Smooth muscle cell (in vitro differentiated cells): ENCODE data around the gene UBL4B. TPM values are rescaled to one million over a fixed set of nuclear protein-coding genes. Genes with fewer than 3 reads are reported as not detected.

ENCODE experiments used
- DNase-seq: peaks from one replicate; lab custom pipeline; 2025; ENCODE audit not compliant: unreplicated experiment; lab: John Stamatoyannopoulos, UW
- H2AFZ ChIP-seq: fragments of 200-600 bp; sonication (generic); 2 replicates; pipeline ENCODE4 v1.6.0; 2016; ENCODE audit warnings: antibody characterized with exemption, low read depth, mild to moderate bottlenecking
- H3F3A ChIP-seq: fragments of 200-600 bp; sonication (generic); 2 replicates; pipeline ENCODE4 v1.6.0; 2017; ENCODE audit warnings: antibody characterized with exemption, low read depth
- H3K27ac ChIP-seq: fragments of 200-600 bp; sonication (generic); 2 replicates; pipeline ENCODE4 v1.5.1; 2016; ENCODE audit warnings: low read depth, mild to moderate bottlenecking
- H3K27me3 ChIP-seq: fragments of 200-600 bp; sonication (generic); 2 replicates; pipeline ENCODE4 v1.6.1; 2016; ENCODE audit warnings: low read depth, mild to moderate bottlenecking
- H3K36me3 ChIP-seq: fragments of 200-600 bp; sonication (generic); 2 replicates; pipeline ENCODE4 v1.5.1; 2016; ENCODE audit warnings: low read depth
- H3K4me1 ChIP-seq: fragments of 200-600 bp; sonication (generic); 2 replicates; pipeline ENCODE4 v1.5.1; 2016; ENCODE audit warnings: low read depth
- H3K4me2 ChIP-seq: fragments of 200-600 bp; sonication (generic); 2 replicates; pipeline ENCODE4 v1.6.0; 2016; ENCODE audit warnings: mild to moderate bottlenecking
- H3K4me3 ChIP-seq: fragments of 200-600 bp; sonication (generic); 2 replicates; pipeline ENCODE4 v1.5.1; 2016; ENCODE audit warnings: mild to moderate bottlenecking
- H3K79me2 ChIP-seq: fragments of 200-600 bp; sonication (generic); 2 replicates; pipeline ENCODE4 v1.6.0; 2016; ENCODE audit warnings: low read depth, mild to moderate bottlenecking
- H3K9ac ChIP-seq: fragments of 200-600 bp; sonication (generic); 2 replicates; pipeline ENCODE4 v1.6.0; 2016; ENCODE audit warnings: low read depth
- H3K9me3 ChIP-seq: fragments of 200-600 bp; sonication (generic); replicated peaks from 2 replicates; pipeline ENCODE4 v1.5.1; 2016; ENCODE audit warnings: low read depth
- H4K20me1 ChIP-seq: fragments of 200-600 bp; sonication (generic); 2 replicates; pipeline ENCODE4 v1.6.0; 2016; ENCODE audit warnings: low read depth
- CTCF ChIP-seq: fragments of 200-600 bp; sonication (generic); IDR thresholded peaks from 2 replicates; pipeline ENCODE4 v1.5.1; 2017; ENCODE audit warnings: borderline replicate concordance, mild to moderate bottlenecking, antibody characterized with exemption; ENCODE audit not compliant: insufficient read depth, poor library complexity, severe bottlenecking
- WGBS: methylation state at CpG from one replicate; pipeline ENCODE4 v1.1.7; 2016; ENCODE audit warnings: low lambda C conversion rate; 5-methylcytosine and 5-hydroxymethylcytosine counted together
- polyA plus RNA-seq: library from polyadenylated mRNA; unstranded; fragments of >200 nt; fragmentation: Nextera tagmentation; extraction: Ambion mirVana; gene quantifications from 2 replicates; pipeline ENCODE4 v1.2.1, GENCODE V29; 2016
- total RNA-seq: library from RNA; depleted of rRNA; stranded (reverse); fragments of >200 nt; gene quantifications from 2 replicates; pipeline ENCODE4 v1.2.3, GENCODE V29; 2014

Gene UBL4B
- total and polyA plus RNA-seq, 2 experiments from 2014 or later: not detected

- Histone ChIP-seq H3K27me3 (peaks cover 56% of the 10 kb centered on the region), H3K4me3 (no peak overlapping the region), H3K79me2 (no peaks in the 10 kb centered on the region), H3K9ac (no peak overlapping the region), H4K20me1 (no peaks in the 10 kb centered on the region), H3K9me3 (no peaks in the 10 kb centered on the region), H3K4me1 (peaks cover 13% of the 10 kb centered on the region), H3F3A (no peaks in the 10 kb centered on the region), H2AFZ (no peak overlapping the region), H3K27ac (no peak overlapping the region), H3K36me3 (no peaks in the 10 kb centered on the region), H3K4me2 (no peak overlapping the region)
- no peak for DNase-seq
- no peak for TF ChIP-seq CTCF
Measured at GRCh38 chr1:110132682-110133081, 20.4 kb downstream of the UBL4B start.

- Histone ChIP-seq H3K9ac (no peak overlapping the region), H3K4me1 (peaks cover 13% of the 10 kb centered on the region), H3K79me2 (no peaks in the 10 kb centered on the region), H3K27me3 (peaks cover 59% of the 10 kb centered on the region), H2AFZ (no peak overlapping the region), H4K20me1 (no peaks in the 10 kb centered on the region), H3K9me3 (no peaks in the 10 kb centered on the region), H3K36me3 (no peaks in the 10 kb centered on the region), H3K27ac (no peak overlapping the region), H3K4me2 (no peak overlapping the region), H3F3A (no peaks in the 10 kb centered on the region), H3K4me3 (no peak overlapping the region)
- DNase-seq: no peak
- TF ChIP-seq CTCF: no peak
- WGBS: 91% methylated on average over 4 of the region's 4 CpGs
Measured at GRCh38 chr1:110133436-110133835, 21.2 kb downstream of the UBL4B start.

- H3K36me3 ChIP-seq: no peaks in the 10 kb centered on the region
- TF ChIP-seq CTCF: no peak
Measured at GRCh38 chr1:110134050-110134595, 21.9 kb downstream of the UBL4B start.

GRCh38 chr1:110135246-110135645 is 23.0 kb downstream of the UBL4B start:
- no peaks in the 10 kb centered on the region for H4K20me1 ChIP-seq
- peaks cover 8% of the 10 kb centered on the region for H3K4me1 ChIP-seq
- H3K4me3 ChIP-seq: no peak overlapping the region
- no peak overlapping the region for H2AFZ ChIP-seq
- H3K4me2 ChIP-seq: no peak overlapping the region
- H3K79me2 ChIP-seq: no peaks in the 10 kb centered on the region
- DNase-seq: no peak
- H3K27ac ChIP-seq: no peak overlapping the region
- H3K9ac ChIP-seq: no peak overlapping the region
- 92% methylated on average over 4 of the region's 4 CpGs for WGBS
- no peaks in the 10 kb centered on the region for H3K9me3 ChIP-seq
- H3K36me3 ChIP-seq: no peaks in the 10 kb centered on the region
- peaks cover 57% of the 10 kb centered on the region for H3K27me3 ChIP-seq
- H3F3A ChIP-seq: no peaks in the 10 kb centered on the region
- no peak for TF ChIP-seq CTCF

More at GRCh38 chr1:110134050-110134595, 21.9 kb downstream of the UBL4B start:
- Histone ChIP-seq H3K9me3 (no peaks in the 10 kb centered on the region), H3K4me2 (no peak overlapping the region), H3K27me3 (peaks cover 60% of the 10 kb centered on the region), H3F3A (no peaks in the 10 kb centered on the region), H3K4me1 (peaks cover 13% of the 10 kb centered on the region), H4K20me1 (no peaks in the 10 kb centered on the region), H3K9ac (no peak overlapping the region), H3K79me2 (no peaks in the 10 kb centered on the region), H3K4me3 (no peak overlapping the region), H2AFZ (no peak overlapping the region), H3K27ac (no peak overlapping the region)
- DNase-seq: no peak
- 86% methylated on average over 11 of the region's 11 CpGs for WGBS
